Measurements from ENCODE around the gene DSCAM.

The DSCAM gene

GRCh38 chr21:40208206-40208947 is 638.6 kb downstream of the DSCAM start:
- no peak overlapping the region for H3K4me3 ChIP-seq (ENCODE audit: control insufficient read depth, low read depth, low read length)
- TF ChIP-seq CTCF (IDR thresholded peaks at IDR 0.05; ENCODE audit: control insufficient read depth, insufficient read depth, low read depth, low read length, missing control alignments): no peak
- DNase-seq (ENCODE audit: low read depth): no peak

- no peak for DNase-seq (ENCODE audit: low read depth)
- H3K4me3 ChIP-seq (ENCODE audit: control insufficient read depth, low read depth, low read length): no peak overlapping the region
- no peak for TF ChIP-seq CTCF (IDR thresholded peaks at IDR 0.05; ENCODE audit: control insufficient read depth, insufficient read depth, low read depth, low read length, missing control alignments)
Measured at GRCh38 chr21:40200946-40201345, 646.0 kb downstream of the DSCAM start.

- no peak for DNase-seq (ENCODE audit: low read depth)
- no peak for TF ChIP-seq CTCF (IDR thresholded peaks at IDR 0.05; ENCODE audit: control insufficient read depth, insufficient read depth, low read depth, low read length, missing control alignments)
- H3K4me3 ChIP-seq (ENCODE audit: control insufficient read depth, low read depth, low read length): no peak overlapping the region
Measured at GRCh38 chr21:40200126-40200525, 646.8 kb downstream of the DSCAM start.

GRCh38 chr21:40194185-40194980 is 652.6 kb downstream of the DSCAM start:
- TF ChIP-seq CTCF (IDR thresholded peaks at IDR 0.05; ENCODE audit: control insufficient read depth, insufficient read depth, low read depth, low read length, missing control alignments): no peak
- DNase-seq (ENCODE audit: low read depth): no peak
- H3K4me3 ChIP-seq (ENCODE audit: control insufficient read depth, low read depth, low read length): no peak overlapping the region

GRCh38 chr21:40191616-40192015 is 655.3 kb downstream of the DSCAM start:
- DNase-seq (ENCODE audit: low read depth): no peak
- H3K4me3 ChIP-seq (ENCODE audit: control insufficient read depth, low read depth, low read length): no peak overlapping the region
- TF ChIP-seq CTCF (IDR thresholded peaks at IDR 0.05; ENCODE audit: control insufficient read depth, insufficient read depth, low read depth, low read length, missing control alignments): no peak

GRCh38 chr21:40191196-40191595 is 655.8 kb downstream of the DSCAM start:
- TF ChIP-seq CTCF (IDR thresholded peaks at IDR 0.05; ENCODE audit: control insufficient read depth, insufficient read depth, low read depth, low read length, missing control alignments): no peak
- DNase-seq (ENCODE audit: low read depth): no peak

More at GRCh38 chr21:40191196-40191595, 655.8 kb downstream of the DSCAM start:
- no peak overlapping the region for H3K4me3 ChIP-seq (ENCODE audit: control insufficient read depth, low read depth, low read length)
